ENCODE results near the gene CHD9. TPM values are rescaled to one million over a fixed set of nuclear protein-coding genes. Genes with fewer than 3 reads are reported as not detected.
A peak's percentile ranks its signal among the peaks of the same experiment; 100 is the strongest.

The CHD9 gene
- total RNA-seq, 1 experiment from 2014 or later, result 18.9 TPM

GRCh38 chr16:53159781-53160436 is 105.1 kb downstream of the CHD9 start:
- ChIA-PET RAD21 (ENCODE audit: low non-redundant PET in 1 of 2, low total read pairs in 2 of 2, uncharacterized antibody in 2 of 2, unreplicated experiment in 2 of 2) (no interaction called here), POLR2A (no interaction called here), CTCF (no interaction called here)
- H3K9me2 ChIP-seq (ENCODE audit: insufficient read depth), result no peaks in the 10 kb centered on the region
- H3K9me3 ChIP-seq (ENCODE audit: control insufficient read depth in 1 of 2, insufficient read depth in 1 of 2, low read depth in 1 of 2, low read length in 2 of 2), result no peaks in the 10 kb centered on the region
- no peaks in the 10 kb centered on the region for H3K27me3 ChIP-seq (ENCODE audit: insufficient read depth, low read length)
- H4K20me1 ChIP-seq (ENCODE audit: insufficient read depth), result no peaks in the 10 kb centered on the region; the same call in 1 of the 2 replicates
- no peaks in the 10 kb centered on the region for H3K4me1 ChIP-seq (ENCODE audit: control insufficient read depth in 1 of 2, insufficient read depth in 2 of 2, low read length in 2 of 2)
- H3K4me2 ChIP-seq (ENCODE audit: low read length), result no peak overlapping the region
- no peak overlapping the region for H3K9ac ChIP-seq (ENCODE audit: low read length)
- no peak overlapping the region for H3K4me3 ChIP-seq (replicated peaks in 1 of 2; ENCODE audit: low read depth in 1 of 2, low read length in 2 of 2)
- no peak overlapping the region for H2AFZ ChIP-seq (ENCODE audit: low read depth, low read length, poor library complexity, severe bottlenecking)
- DNase-seq (ENCODE audit: low read depth, low spot score), result peak; percentile 26
- intact Hi-C loops (cut with micrococcal nuclease), result loop anchor here (2.0 kb wide), 1 partner anchor 105 kb away; the partner anchor contains the start of gene CHD9
- no peak for TF ChIP-seq FOSL1 (IDR thresholded peaks at IDR 0.05; ENCODE audit: low read depth)
- no peak for TF ChIP-seq SRF (IDR thresholded peaks at IDR 0.05; ENCODE audit: low read depth)
- TF ChIP-seq EZH2 (IDR thresholded peaks at IDR 0.05), result no peak
- TF ChIP-seq CTCF (IDR thresholded peaks at IDR 0.05 in 2 of 3, conservative IDR thresholded peaks at IDR 0.05 in 1 of 3; ENCODE audit: borderline replicate concordance in 1 of 3, insufficient read depth in 1 of 3, low read depth in 2 of 3, low read length in 2 of 3), result peak; percentile 47 to 75 (median 69); a peak in 5 of 6 replicates
- TF ChIP-seq, protein P1, sequence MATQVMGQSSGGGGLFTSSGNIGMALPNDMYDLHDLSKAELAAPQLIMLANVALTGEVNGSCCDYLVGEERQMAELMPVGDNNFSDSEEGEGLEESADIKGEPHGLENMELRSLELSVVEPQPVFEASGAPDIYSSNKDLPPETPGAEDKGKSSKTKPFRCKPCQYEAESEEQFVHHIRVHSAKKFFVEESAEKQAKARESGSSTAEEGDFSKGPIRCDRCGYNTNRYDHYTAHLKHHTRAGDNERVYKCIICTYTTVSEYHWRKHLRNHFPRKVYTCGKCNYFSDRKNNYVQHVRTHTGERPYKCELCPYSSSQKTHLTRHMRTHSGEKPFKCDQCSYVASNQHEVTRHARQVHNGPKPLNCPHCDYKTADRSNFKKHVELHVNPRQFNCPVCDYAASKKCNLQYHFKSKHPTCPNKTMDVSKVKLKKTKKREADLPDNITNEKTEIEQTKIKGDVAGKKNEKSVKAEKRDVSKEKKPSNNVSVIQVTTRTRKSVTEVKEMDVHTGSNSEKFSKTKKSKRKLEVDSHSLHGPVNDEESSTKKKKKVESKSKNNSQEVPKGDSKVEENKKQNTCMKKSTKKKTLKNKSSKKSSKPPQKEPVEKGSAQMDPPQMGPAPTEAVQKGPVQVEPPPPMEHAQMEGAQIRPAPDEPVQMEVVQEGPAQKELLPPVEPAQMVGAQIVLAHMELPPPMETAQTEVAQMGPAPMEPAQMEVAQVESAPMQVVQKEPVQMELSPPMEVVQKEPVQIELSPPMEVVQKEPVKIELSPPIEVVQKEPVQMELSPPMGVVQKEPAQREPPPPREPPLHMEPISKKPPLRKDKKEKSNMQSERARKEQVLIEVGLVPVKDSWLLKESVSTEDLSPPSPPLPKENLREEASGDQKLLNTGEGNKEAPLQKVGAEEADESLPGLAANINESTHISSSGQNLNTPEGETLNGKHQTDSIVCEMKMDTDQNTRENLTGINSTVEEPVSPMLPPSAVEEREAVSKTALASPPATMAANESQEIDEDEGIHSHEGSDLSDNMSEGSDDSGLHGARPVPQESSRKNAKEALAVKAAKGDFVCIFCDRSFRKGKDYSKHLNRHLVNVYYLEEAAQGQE (IDR thresholded peaks at IDR 0.05; ENCODE audit: low read depth), result no peak
- peak; percentile 59 for TF ChIP-seq RAD21 (IDR thresholded peaks at IDR 0.05; ENCODE audit: low read depth)
- H3K36me3 ChIP-seq (ENCODE audit: control insufficient read depth in 1 of 2, insufficient read depth in 2 of 2, low read length in 2 of 2), result peaks cover 0 to 9% of the 10 kb centered on the region in 2 experiments; a peak in 2 of 4 replicates
- ATAC-seq, result peak; percentile 75
- H3K27ac ChIP-seq (ENCODE audit: low read depth, low read length), result no peak overlapping the region
- H3K79me2 ChIP-seq (ENCODE audit: insufficient read depth, low read length), result peaks cover 6% of the 10 kb centered on the region; the same call in 1 of the 2 replicates
- BruUV-seq (replicated peaks), result no TSS peak

Data from HCT116 (cell line).